H1 (cell line): ENCODE results near the gene DAZAP1. TPM values are rescaled to one million over a fixed set of nuclear protein-coding genes. Genes with fewer than 3 reads are reported as not detected.

ENCODE experiments used
- ATF3 ChIP-seq: IDR thresholded peaks from 2 replicates; pipeline ENCODE4 v1.6.1; 2011; ENCODE audit warnings: low read depth, mild to moderate bottlenecking, low read length; ENCODE audit not compliant: insufficient read depth
- CTBP2 ChIP-seq: IDR thresholded peaks from 2 replicates; pipeline ENCODE4 v1.7.0; 2011; ENCODE audit warnings: borderline replicate concordance, mild to moderate bottlenecking, moderate library complexity, mixed read lengths, low read length; ENCODE audit not compliant: insufficient read depth, insufficient read length
- HDAC2 ChIP-seq, 2 experiments: fragments of 300-600 bp in 1 of 2; sonication (generic) in 1 of 2; IDR thresholded peaks; 2 replicates each; pipeline ENCODE4 v1.6.1; 2011 to 2012; ENCODE audit warnings: low read depth in 2 of 2, low read length in 2 of 2, mild to moderate bottlenecking in 2 of 2, moderate library complexity in 2 of 2, borderline replicate concordance in 1 of 2, inconsistent platforms in 1 of 2
- KDM5A ChIP-seq: fragments of 200-600 bp; IDR thresholded peaks from 2 replicates; pipeline ENCODE4 v1.7.1; 2012; ENCODE audit warnings: mild to moderate bottlenecking, low read length, inconsistent platforms, mixed read lengths
- RXRA ChIP-seq: IDR thresholded peaks from 2 replicates; pipeline ENCODE4 v1.6.1; 2011; ENCODE audit warnings: low read depth, mild to moderate bottlenecking, low read length, moderate library complexity; ENCODE audit not compliant: insufficient read depth
- polyA plus RNA-seq, 7 experiments: library from polyadenylated mRNA; depleted of rRNA in 3 of 7; stranded (reverse) in 5 of 7; unstranded in 2 of 7; fragments of >200 nt in 5 of 7; fragments of 200-250 nt in 2 of 7; gene quantifications; 1 replicate in 5 of 7; 2 replicates in 1 of 7; 4 replicates in 1 of 7; pipeline versions ENCODE4 v1.2.1 to v1.2.3, GENCODE V29; 2011 to 2013; ENCODE audit warnings: missing spikeins in 2 of 7, mixed read lengths in 2 of 7
- total RNA-seq: library from RNA; stranded (reverse); fragmentation: NEBNext Ultra II Directional; extraction: Animal tissue kit (Norgen Biotek cat#: 25700); gene quantifications from 2 replicates; pipeline ENCODE4 v1.2.1, GENCODE V29; 2021

The DAZAP1 gene
- total and polyA plus RNA-seq, 2 of the 8 experiments (the other 6 are each of a cell fraction or from before 2014, with no cell fraction given), result 79.6 to 341 TPM

- TF ChIP-seq HDAC2 (IDR thresholded peaks at IDR 0.05; ENCODE audit: borderline replicate concordance in 1 of 2, low read depth in 2 of 2, low read length in 2 of 2) (no peak), RXRA (no peak), KDM5A (no peak), CTBP2 (no peak), ATF3 (no peak)
- TF ChIP-seq, all 59 proteins: peak for 0
Measured at GRCh38 chr19:1428738-1429391, 21.5 kb downstream of the DAZAP1 start (continued).
